Fibroblast of lung (primary cell): ENCODE results near the gene PAM. TPM values are rescaled to one million over a fixed set of nuclear protein-coding genes. Genes with fewer than 3 reads are reported as not detected.

Source experiments
- DNase-seq, 2 donors: peaks; one replicate each; pipeline versions ENCODE4 v3.0.0 to v3.0.0-alpha.2; 2010; ENCODE audit warnings: low read depth in 2 of 2
- H2AFZ ChIP-seq: 2 replicates; pipeline ENCODE4 v1.5.1; 2012; ENCODE audit warnings: low read length, control low read depth, inconsistent platforms
- H3K27ac ChIP-seq: 2 replicates; pipeline ENCODE4 v1.5.1; 2011; ENCODE audit warnings: low read length, control low read depth; ENCODE audit not compliant: insufficient read depth
- H3K27me3 ChIP-seq: 2 replicates; pipeline ENCODE4 v1.5.1; 2011; ENCODE audit warnings: mild to moderate bottlenecking, low read length; ENCODE audit not compliant: control insufficient read depth, insufficient read depth
- H3K36me3 ChIP-seq: 2 replicates; pipeline ENCODE4 v1.5.1; 2011; ENCODE audit warnings: low read length; ENCODE audit not compliant: control insufficient read depth, insufficient read depth
- H3K4me1 ChIP-seq: 2 replicates; pipeline ENCODE4 v1.5.1; 2011; ENCODE audit warnings: low read length; ENCODE audit not compliant: control insufficient read depth, insufficient read depth; ENCODE audit errors: extremely low read depth
- H3K4me2 ChIP-seq: 2 replicates; pipeline ENCODE4 v1.5.1; 2011; ENCODE audit warnings: low read length, control low read depth; ENCODE audit not compliant: insufficient read depth; ENCODE audit errors: extremely low read depth
- H3K4me3 ChIP-seq, 4 experiments: fragments of 200-600 bp in 1 of 4; sonication (generic) in 1 of 4; replicated peaks in 1 of 4; 2 replicates each; pipeline ENCODE4 v1.5.1; 2011 to 2016; ENCODE audit warnings: low read length in 4 of 4, low read depth in 3 of 4, mild to moderate bottlenecking in 3 of 4, control low read depth in 2 of 4, inconsistent platforms in 1 of 4, mixed read lengths in 1 of 4; ENCODE audit not compliant: insufficient read depth in 1 of 4; ENCODE audit errors: control extremely low read depth in 1 of 4
- H3K79me2 ChIP-seq: 2 replicates; pipeline ENCODE4 v1.5.1; 2012; ENCODE audit warnings: mild to moderate bottlenecking, low read length, inconsistent platforms; ENCODE audit not compliant: control insufficient read depth, insufficient read depth
- H3K9ac ChIP-seq: 2 replicates; pipeline ENCODE4 v1.5.1; 2011; ENCODE audit warnings: mild to moderate bottlenecking, low read length, control low read depth; ENCODE audit not compliant: insufficient read depth
- H3K9me3 ChIP-seq: 2 replicates; pipeline ENCODE4 v1.5.1; 2012; ENCODE audit warnings: low read depth, low read length; ENCODE audit not compliant: control insufficient read depth, insufficient read depth
- H4K20me1 ChIP-seq: 2 replicates; pipeline ENCODE4 v1.5.1; 2011; ENCODE audit warnings: low read length; ENCODE audit not compliant: control insufficient read depth, insufficient read depth; ENCODE audit errors: extremely low read depth
- EZH2 ChIP-seq: IDR thresholded peaks from 2 replicates; pipeline ENCODE4 v1.5.1; 2012; ENCODE audit warnings: low read length, control low read depth, mild to moderate bottlenecking; ENCODE audit errors: missing control alignments
- polyA plus RNA-seq, 2 donors: library from polyadenylated mRNA; depleted of rRNA in 1 of 2; stranded (reverse) in 1 of 2; unstranded in 1 of 2; fragments of >200 nt; gene quantifications; 2 replicates each; pipeline ENCODE4 v1.2.1, GENCODE V29; 2011 to 2012; ENCODE audit warnings: missing spikeins in 1 of 2
- total RNA-seq: library from RNA; depleted of rRNA; stranded (reverse); fragments of >200 nt; gene quantifications from 2 replicates; pipeline ENCODE4 v1.2.1, GENCODE V29; 2014
- TF ChIP-seq, protein P1 (sequence below), 2 donors: IDR thresholded peaks in 1 of 2; conservative IDR thresholded peaks in 1 of 2; 1 replicate in 1 of 2; 2 replicates in 1 of 2; pipeline ENCODE4 v1.5.1; 2011 to 2012; ENCODE audit warnings: low read length in 2 of 2, control low read depth in 1 of 2, inconsistent platforms in 1 of 2, low read depth in 1 of 2, mild to moderate bottlenecking in 1 of 2

The PAM gene
- total and polyA plus RNA-seq, 2 donors (not counting 1 experiment from before 2014, with no cell fraction given): 404 to 405 TPM

DNA sequence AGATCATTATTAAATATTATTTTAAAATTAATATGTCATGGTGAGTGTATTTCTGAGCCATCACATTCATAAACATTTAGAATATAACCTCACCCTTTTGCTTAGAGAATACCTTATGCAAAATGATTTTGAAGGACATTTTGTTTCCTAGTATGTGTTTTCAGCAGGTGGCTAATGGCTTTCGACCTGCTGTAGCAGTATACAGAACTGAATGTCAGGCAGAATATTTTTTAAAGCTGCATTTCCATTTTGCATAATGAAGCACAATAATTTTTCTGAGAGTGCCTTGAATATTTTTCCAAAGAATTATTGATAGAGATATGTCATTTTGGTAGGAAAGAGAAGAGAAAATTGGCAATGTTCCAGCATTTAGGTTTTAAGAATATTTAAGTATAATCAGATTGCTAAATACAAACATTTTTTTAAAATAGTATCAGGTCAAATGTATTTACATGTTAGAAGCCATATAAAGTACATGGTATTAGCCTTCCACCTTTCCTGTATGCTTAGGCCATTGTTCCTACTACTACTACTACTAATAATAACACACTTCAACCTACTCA, 42.3 kb downstream of the PAM start:
- H4K20me1 ChIP-seq: no peaks in the 10 kb centered on the region
- H3K36me3 ChIP-seq: no peaks in the 10 kb centered on the region
- no peaks in the 10 kb centered on the region for H3K79me2 ChIP-seq
- H3K4me3 ChIP-seq: no peak overlapping the region
- H3K9ac ChIP-seq: no peak overlapping the region
- H2AFZ ChIP-seq: no peak overlapping the region
- no peak for TF ChIP-seq EZH2
- TF ChIP-seq, protein P1, sequence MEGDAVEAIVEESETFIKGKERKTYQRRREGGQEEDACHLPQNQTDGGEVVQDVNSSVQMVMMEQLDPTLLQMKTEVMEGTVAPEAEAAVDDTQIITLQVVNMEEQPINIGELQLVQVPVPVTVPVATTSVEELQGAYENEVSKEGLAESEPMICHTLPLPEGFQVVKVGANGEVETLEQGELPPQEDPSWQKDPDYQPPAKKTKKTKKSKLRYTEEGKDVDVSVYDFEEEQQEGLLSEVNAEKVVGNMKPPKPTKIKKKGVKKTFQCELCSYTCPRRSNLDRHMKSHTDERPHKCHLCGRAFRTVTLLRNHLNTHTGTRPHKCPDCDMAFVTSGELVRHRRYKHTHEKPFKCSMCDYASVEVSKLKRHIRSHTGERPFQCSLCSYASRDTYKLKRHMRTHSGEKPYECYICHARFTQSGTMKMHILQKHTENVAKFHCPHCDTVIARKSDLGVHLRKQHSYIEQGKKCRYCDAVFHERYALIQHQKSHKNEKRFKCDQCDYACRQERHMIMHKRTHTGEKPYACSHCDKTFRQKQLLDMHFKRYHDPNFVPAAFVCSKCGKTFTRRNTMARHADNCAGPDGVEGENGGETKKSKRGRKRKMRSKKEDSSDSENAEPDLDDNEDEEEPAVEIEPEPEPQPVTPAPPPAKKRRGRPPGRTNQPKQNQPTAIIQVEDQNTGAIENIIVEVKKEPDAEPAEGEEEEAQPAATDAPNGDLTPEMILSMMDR (conservative IDR thresholded peaks at IDR 0.05 in 1 of 2, IDR thresholded peaks at IDR 0.05 in 1 of 2; ENCODE audit: low read depth in 1 of 2, low read length in 2 of 2): no peak
- no peaks in the 10 kb centered on the region for H3K4me1 ChIP-seq
- no peaks in the 10 kb centered on the region for H3K27me3 ChIP-seq
- no peak for DNase-seq
- H3K9me3 ChIP-seq: no peaks in the 10 kb centered on the region
- no peak overlapping the region for H3K27ac ChIP-seq
- no peak overlapping the region for H3K4me2 ChIP-seq

DNA sequence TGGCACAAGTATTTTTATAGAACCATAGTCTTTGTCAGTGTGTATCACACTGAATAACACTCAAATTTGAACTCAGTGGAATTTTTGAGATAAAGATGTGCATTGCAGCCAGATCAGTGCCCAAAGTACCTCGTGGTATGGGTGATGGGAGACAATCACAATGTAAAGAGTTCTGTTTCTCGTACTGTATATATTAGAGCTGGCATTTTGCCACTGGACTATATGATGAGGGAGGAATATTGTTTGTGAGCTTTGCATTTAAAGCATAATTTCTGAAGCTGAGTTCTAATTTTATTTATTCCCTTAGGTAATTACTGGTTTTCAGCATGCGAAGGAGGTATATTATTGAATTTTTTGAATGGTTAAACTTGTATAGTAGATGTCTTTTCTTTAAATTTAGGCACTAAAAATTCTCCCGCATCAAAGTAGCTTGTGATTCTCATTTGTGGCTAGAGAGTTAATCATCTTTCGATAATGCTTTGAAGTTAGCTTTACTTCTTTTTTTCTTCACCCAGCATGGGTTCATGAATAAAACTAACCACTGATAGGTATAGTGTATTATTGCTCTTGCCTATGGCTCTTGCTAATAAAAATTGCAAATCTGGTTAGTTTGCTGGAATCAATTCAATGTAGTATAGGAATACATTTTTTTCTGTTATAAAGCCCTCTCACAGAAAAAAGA, 43.1 kb downstream of the PAM start:
- no peak overlapping the region for H3K4me2 ChIP-seq
- H3K36me3 ChIP-seq: no peaks in the 10 kb centered on the region
- no peaks in the 10 kb centered on the region for H3K4me1 ChIP-seq
- H3K9me3 ChIP-seq: no peaks in the 10 kb centered on the region
- TF ChIP-seq, protein P1 (conservative IDR thresholded peaks at IDR 0.05 in 1 of 2, IDR thresholded peaks at IDR 0.05 in 1 of 2; ENCODE audit: low read depth in 1 of 2, low read length in 2 of 2): no peak
- no peak for TF ChIP-seq EZH2
- no peak overlapping the region for H3K4me3 ChIP-seq
- DNase-seq: no peak
- H3K27me3 ChIP-seq: no peaks in the 10 kb centered on the region
- no peak overlapping the region for H3K27ac ChIP-seq
- H2AFZ ChIP-seq: no peak overlapping the region
- no peak overlapping the region for H3K9ac ChIP-seq
- no peaks in the 10 kb centered on the region for H4K20me1 ChIP-seq
- no peaks in the 10 kb centered on the region for H3K79me2 ChIP-seq

DNA sequence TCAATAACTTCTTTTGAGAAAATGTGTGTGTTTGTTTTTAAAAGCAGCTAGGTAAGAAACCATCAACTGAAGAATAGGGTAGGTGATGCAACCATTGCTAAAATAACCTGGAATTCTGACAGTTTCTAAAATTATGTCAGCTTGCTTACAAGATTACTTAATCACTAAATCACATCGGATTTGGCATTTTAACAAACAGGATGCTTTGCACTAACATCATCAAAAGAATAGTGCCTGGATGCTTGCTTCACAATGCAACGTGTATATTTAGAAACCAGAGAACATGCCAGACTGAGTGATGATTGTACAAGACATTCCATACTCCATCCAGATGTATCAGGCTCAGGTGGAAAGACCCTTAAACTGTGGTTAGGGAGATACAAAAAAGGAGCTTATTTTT, 43.9 kb downstream of the PAM start:
- Histone ChIP-seq H3K4me3 (no peak overlapping the region), H3K4me1 (no peaks in the 10 kb centered on the region), H3K9ac (no peak overlapping the region), H2AFZ (no peak overlapping the region), H3K36me3 (no peaks in the 10 kb centered on the region), H3K79me2 (no peaks in the 10 kb centered on the region), H4K20me1 (no peaks in the 10 kb centered on the region), H3K4me2 (no peak overlapping the region), H3K9me3 (no peaks in the 10 kb centered on the region), H3K27me3 (no peaks in the 10 kb centered on the region), H3K27ac (no peak overlapping the region)
- peak in 1 of 2 donors; percentile 23 for DNase-seq
- no peak for TF ChIP-seq EZH2
- TF ChIP-seq, protein P1 (conservative IDR thresholded peaks at IDR 0.05 in 1 of 2, IDR thresholded peaks at IDR 0.05 in 1 of 2; ENCODE audit: low read depth in 1 of 2, low read length in 2 of 2): no peak
